GM12878 (cell line): ENCODE measurements around the gene IL32.

Experiments used
- FOXK2 ChIP-seq: fragments of 450-650 bp; IDR thresholded peaks from 2 replicates; pipeline ENCODE4 v1.6.1; 2017; ENCODE audit warnings: mild to moderate bottlenecking, moderate library complexity
- JUNB ChIP-seq: IDR thresholded peaks from 2 replicates; pipeline ENCODE4 v1.6.1; 2016; ENCODE audit warnings: antibody characterized with exemption, mild to moderate bottlenecking
- RAD21 ChIP-seq: IDR thresholded peaks from 2 replicates; pipeline ENCODE4 v1.6.1; 2011; ENCODE audit warnings: mild to moderate bottlenecking, low read depth, low read length, moderate library complexity; ENCODE audit not compliant: insufficient read depth

DNA sequence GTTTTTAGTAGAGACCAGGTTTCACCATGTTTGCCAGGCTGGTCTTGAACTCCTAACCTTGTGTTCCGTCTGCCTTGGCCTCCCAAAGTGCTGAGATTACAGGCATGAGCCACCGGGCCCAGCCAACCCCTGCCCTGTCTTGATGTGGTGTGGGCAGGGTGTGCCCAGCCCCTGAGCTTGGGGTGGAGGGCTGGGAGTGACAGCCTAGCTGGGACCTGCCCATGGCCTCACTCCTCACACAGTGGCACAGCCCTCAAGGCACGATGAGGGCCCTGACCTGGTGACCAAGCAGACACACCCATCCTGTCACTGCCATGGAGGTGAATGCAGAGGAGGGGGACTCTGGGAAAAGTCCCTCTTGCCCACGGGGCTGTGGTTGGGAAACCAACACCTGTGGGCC lies 3.0 kb downstream of the IL32 start:
- TF ChIP-seq FOXK2 (no peak), RAD21 (no peak), JUNB (no peak)
